ENCODE results near the gene CDKN1C. TPM values are rescaled to one million over a fixed set of nuclear protein-coding genes. Genes with fewer than 3 reads are reported as not detected.

Gene CDKN1C
- 15.4 and 17.8 TPM in 2 replicates for total RNA-seq (2021)
- long read RNA-seq, partial matches to known transcripts: 0 of 3 reads
- long read RNA-seq, other reads (novel, unspliced or antisense): 0 of 3 reads

DNA sequence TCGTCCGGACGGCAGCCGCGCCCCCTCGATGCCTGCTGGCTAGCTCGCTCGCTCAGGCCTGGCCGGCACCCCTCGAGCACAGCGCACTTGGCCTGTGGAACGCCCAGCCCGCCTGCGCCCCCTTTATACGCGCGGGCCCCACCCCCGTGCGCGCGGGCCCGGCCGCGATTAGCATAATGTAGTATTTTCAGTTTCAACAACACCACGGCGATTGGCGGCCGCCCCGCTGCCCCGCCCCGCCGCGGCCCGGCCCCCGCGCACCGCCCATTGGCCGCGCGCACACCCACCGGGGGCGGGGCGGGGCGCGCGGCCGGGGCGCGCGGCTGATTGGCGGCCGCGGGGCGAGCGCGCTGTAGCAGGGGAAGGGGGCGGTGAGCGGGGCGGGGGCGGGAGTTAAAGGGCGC is at the start of gene CDKN1C:
Gene CDKN1C, minus strand, starts transcription at position 98 of the 404 bp plus-strand sequence. CDS start 319 bp downstream, outside the sequence.
- Histone ChIP-seq H4K91ac (ENCODE audit: insufficient read length, low read depth, low read length) (no peak within 1 kb of the TSS), H3K9me3 (ENCODE audit: control insufficient read depth, low read depth, low read length) (no peaks in the 10 kb centered on the region), H2BK120ac (ENCODE audit: low read depth, low read length, poor library complexity, severe bottlenecking) (no peak within 1 kb of the TSS), H3K27ac (ENCODE audit: insufficient read length, low read depth, low read length) (no peak within 1 kb of the TSS), H2BK12ac (ENCODE audit: insufficient read length, low read depth, low read length) (no peak within 1 kb of the TSS), H3K18ac (ENCODE audit: insufficient read length, low read depth, low read length) (peak within 1 kb of the TSS; percentile 27), H4K5ac (ENCODE audit: insufficient read length, low read depth, low read length) (no peak within 1 kb of the TSS), H3K23ac (ENCODE audit: insufficient read length, low read depth, low read length) (no peak within 1 kb of the TSS), H2AK5ac (ENCODE audit: insufficient read length, low read length) (no peak within 1 kb of the TSS), H3K14ac (ENCODE audit: insufficient read depth, low read length) (no peak within 1 kb of the TSS), H2BK20ac (ENCODE audit: low read depth, low read length, poor library complexity, severe bottlenecking) (no peak within 1 kb of the TSS), H3K27me3 (ENCODE audit: insufficient read depth, low read length) (peaks cover 4% of the 10 kb centered on the region; the same call in 1 of the 2 replicates), H3K79me1 (ENCODE audit: insufficient read depth, low read depth, low read length, poor library complexity, severe bottlenecking) (no peaks in the 10 kb centered on the region), H4K20me1 (ENCODE audit: control insufficient read depth, insufficient read depth, insufficient read length) (no peaks in the 10 kb centered on the region), H3K23me2 (ENCODE audit: insufficient read length, low read depth, low read length, poor library complexity, severe bottlenecking) (no peaks in the 10 kb centered on the region), H3K9ac (ENCODE audit: extremely low read depth, insufficient read length, low read length) (no peak within 1 kb of the TSS), H3K4me2 (ENCODE audit: insufficient read depth, insufficient read length, low read length) (peak within 1 kb of the TSS; percentile 29), H2BK15ac (ENCODE audit: low read depth, low read length) (no peak within 1 kb of the TSS), H3T11ph (ENCODE audit: low read length) (no peak within 1 kb of the TSS), H2BK5ac (ENCODE audit: insufficient read length, low read length) (no peak within 1 kb of the TSS), H4K8ac (replicated peaks; ENCODE audit: insufficient read length, low read depth, low read length) (no peak within 1 kb of the TSS), H3K4ac (ENCODE audit: low read depth, low read length) (no peak within 1 kb of the TSS), H2AFZ (ENCODE audit: low read length) (no peak within 1 kb of the TSS), H3K56ac (ENCODE audit: insufficient read length, low read depth, low read length) (no peak within 1 kb of the TSS), H3K4me1 (ENCODE audit: insufficient read depth, low read length) (no peaks in the 10 kb centered on the region; the same call in 1 of the 2 replicates), H3K79me2 (ENCODE audit: insufficient read depth, low read length) (no peaks in the 10 kb centered on the region)
- no CpG with 5 or more reads among the region's 61 CpGs for WGBS (ENCODE audit: extremely low coverage, insufficient read length, low lambda C conversion rate)
- TF ChIP-seq, protein P1, sequence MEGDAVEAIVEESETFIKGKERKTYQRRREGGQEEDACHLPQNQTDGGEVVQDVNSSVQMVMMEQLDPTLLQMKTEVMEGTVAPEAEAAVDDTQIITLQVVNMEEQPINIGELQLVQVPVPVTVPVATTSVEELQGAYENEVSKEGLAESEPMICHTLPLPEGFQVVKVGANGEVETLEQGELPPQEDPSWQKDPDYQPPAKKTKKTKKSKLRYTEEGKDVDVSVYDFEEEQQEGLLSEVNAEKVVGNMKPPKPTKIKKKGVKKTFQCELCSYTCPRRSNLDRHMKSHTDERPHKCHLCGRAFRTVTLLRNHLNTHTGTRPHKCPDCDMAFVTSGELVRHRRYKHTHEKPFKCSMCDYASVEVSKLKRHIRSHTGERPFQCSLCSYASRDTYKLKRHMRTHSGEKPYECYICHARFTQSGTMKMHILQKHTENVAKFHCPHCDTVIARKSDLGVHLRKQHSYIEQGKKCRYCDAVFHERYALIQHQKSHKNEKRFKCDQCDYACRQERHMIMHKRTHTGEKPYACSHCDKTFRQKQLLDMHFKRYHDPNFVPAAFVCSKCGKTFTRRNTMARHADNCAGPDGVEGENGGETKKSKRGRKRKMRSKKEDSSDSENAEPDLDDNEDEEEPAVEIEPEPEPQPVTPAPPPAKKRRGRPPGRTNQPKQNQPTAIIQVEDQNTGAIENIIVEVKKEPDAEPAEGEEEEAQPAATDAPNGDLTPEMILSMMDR (conservative IDR thresholded peaks at IDR 0.05): no peak
- Mint-ChIP-seq H3K9me3 (no peaks in the 10 kb centered on the region), H3K36me3 (ENCODE audit: insufficient read depth in 1 of 3, low read depth in 3 of 3) (peaks cover 0 to 6% (median 5%) of the 10 kb centered on the region in 3 experiments; a peak in 3 of 7 replicates), H3K4me3 (peak within 1 kb of the TSS; percentile 65 to 84), H3K27ac (peak within 1 kb of the TSS in 1 of 3 experiments; percentile 9; a peak in 2 of 7 replicates), H3K27me3 (ENCODE audit: low read depth) (peaks cover 80% of the 10 kb centered on the region), H3K4me1 (peaks cover 25 to 28% of the 10 kb centered on the region in 2 experiments)
- peak; percentile 92 for DNase-seq
